Endometrial microvascular endothelial cells (primary cell): ENCODE results near the gene SLC12A3. TPM values are rescaled to one million over a fixed set of nuclear protein-coding genes. Genes with fewer than 3 reads are reported as not detected.

Experiments
- in situ Hi-C: cut with HindIII; loops from 2 replicates; pipeline ENCODE4 v1.10.0; 2017; ENCODE audit warnings: low sequenced_read_pairs, low pct_unique_long_range_greater_than_20kb; ENCODE audit errors: inconsistent ontology term
- total RNA-seq: library from RNA; depleted of rRNA; stranded (reverse); fragments of >200 nt; gene quantifications from one replicate; pipeline ENCODE4 v1.2.3, GENCODE V29; 2015; ENCODE audit errors: inconsistent ontology term

SLC12A3 gene, protein sequence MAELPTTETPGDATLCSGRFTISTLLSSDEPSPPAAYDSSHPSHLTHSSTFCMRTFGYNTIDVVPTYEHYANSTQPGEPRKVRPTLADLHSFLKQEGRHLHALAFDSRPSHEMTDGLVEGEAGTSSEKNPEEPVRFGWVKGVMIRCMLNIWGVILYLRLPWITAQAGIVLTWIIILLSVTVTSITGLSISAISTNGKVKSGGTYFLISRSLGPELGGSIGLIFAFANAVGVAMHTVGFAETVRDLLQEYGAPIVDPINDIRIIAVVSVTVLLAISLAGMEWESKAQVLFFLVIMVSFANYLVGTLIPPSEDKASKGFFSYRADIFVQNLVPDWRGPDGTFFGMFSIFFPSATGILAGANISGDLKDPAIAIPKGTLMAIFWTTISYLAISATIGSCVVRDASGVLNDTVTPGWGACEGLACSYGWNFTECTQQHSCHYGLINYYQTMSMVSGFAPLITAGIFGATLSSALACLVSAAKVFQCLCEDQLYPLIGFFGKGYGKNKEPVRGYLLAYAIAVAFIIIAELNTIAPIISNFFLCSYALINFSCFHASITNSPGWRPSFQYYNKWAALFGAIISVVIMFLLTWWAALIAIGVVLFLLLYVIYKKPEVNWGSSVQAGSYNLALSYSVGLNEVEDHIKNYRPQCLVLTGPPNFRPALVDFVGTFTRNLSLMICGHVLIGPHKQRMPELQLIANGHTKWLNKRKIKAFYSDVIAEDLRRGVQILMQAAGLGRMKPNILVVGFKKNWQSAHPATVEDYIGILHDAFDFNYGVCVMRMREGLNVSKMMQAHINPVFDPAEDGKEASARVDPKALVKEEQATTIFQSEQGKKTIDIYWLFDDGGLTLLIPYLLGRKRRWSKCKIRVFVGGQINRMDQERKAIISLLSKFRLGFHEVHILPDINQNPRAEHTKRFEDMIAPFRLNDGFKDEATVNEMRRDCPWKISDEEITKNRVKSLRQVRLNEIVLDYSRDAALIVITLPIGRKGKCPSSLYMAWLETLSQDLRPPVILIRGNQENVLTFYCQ
- total RNA-seq, result not detected

DNA sequence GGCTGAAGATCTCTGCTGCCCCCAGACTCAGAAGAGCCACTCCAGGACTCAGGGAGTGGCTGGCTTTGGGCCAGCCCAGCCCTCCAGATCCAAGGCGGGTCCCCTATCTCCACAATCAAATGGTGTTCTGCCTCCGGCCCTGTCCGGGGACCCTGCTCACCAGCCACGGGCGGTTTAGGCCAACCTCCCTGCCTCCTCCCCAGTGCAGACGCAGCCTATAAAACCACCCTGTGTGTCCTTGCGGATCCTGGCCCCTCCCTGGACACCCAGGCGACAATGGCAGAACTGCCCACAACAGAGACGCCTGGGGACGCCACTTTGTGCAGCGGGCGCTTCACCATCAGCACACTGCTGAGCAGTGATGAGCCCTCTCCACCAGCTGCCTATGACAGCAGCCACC, at the start of gene SLC12A3:
TSS of gene SLC12A3 (plus strand) at position 248 of the 400 bp plus-strand sequence. CDS start at position 277, 29 bp downstream.
- in situ Hi-C loops, result no loop called here

DNA sequence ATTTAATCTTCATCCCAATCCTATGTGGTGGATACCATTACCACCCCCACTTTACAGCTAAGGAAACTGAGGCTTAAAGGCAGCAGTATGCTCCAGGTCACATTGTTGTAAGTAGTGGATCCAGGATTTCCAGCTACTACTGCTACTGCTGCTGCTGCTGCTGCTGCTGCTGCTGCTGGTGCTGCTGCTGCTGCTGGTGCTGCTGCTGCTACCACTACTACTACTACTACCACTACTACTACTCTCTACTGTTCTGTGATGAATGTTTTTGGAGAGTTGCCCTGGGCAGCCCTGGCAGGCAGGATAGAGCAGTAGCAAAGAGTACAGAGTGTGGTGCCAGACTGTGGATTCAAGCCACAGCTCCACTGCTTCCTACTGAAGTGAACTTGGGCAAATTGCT, 49.3 kb upstream of the SLC12A3 start:
- in situ Hi-C loops, result no loop called here

DNA sequence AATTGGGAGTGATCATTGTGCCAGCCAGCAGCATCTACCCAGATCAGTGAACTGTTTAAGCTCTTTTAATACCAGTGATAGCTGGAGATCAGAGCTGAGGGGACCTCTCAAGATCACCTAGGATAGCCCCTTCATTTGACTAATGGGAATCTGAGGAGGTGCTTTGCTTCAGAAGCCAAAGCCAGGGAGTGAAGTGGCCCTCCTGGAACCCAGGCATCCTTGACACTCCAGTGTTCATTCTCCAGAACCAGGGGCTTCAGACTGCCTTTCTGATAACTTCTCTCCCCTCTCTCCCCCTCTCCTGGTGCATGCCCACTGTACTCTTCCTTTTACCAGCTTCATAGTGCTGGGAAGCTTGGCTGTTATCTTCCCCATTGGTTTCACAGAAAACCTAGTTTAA, 48.0 kb upstream of the SLC12A3 start:
- in situ Hi-C loops, result no loop called here

DNA sequence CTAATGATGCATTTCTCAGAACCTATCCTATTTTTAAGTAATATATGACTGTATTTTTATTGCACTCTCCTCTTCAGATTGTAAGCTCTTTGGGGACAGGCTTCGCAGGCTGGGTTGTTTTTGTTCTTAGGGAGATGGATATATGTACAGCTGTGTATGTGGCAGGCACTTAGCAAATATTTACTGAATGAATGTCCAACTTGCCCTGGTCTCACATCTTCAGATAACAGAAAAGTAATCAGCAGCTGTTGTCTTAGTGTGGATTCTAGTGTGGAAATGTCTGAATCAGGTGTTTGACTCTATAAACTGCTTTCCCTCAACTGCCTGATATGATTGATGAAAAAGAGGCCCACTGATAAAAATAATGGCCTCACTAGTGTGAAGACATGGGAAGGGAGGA, 47.1 kb upstream of the SLC12A3 start:
- in situ Hi-C loops, result no loop called here

DNA sequence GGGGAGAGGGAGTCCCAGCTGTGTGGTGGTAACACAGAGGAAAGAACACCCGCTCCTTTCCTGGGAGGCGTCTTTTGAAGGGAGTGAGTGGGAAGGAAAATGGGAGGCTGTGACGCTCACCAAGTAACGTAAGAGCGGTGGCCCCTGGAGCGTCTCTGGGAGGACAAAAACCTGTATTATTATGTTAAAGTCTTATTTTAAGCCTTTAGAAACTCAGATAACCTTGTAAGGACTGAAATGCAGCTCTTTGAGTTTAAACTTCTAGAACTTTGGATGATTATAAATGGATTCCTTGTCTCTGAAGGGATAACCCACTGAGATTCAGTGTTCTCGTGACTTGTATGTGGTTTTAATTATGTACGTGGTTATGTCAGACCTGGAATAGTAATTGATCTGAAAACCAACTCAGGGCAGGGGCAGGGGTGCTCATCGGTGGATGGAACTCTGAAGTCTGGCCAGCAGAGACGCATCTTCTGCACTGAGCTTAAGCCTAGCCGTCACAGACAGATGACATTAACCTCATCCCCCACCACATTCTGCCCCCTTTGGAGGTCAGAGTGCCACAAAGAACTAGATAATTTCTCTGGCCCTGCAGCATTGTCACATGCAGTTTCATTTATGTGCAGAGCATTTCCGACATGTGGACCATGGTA, 41.8 kb upstream of the SLC12A3 start:
- in situ Hi-C loops, result no loop called here

DNA sequence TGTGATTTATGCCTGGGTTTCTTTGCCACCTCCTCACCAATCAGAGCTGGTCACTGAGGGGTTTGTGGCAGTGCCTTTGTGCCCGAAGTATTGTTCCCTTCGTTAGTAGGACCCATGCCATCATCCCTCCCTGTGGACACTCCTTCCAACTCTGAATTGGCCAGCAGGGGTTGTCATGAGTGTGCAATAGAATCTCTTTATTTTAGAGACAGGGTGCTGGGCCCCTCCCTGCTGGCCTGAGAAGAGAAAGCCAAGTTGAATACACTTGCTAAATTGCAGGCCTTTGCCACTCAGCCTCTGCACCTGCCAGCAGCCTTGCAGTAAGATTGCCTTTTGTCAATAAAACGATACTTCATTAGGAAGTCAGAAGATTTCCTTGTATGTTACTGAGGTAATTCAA, 40.7 kb upstream of the SLC12A3 start:
- in situ Hi-C loops, result no loop called here

DNA sequence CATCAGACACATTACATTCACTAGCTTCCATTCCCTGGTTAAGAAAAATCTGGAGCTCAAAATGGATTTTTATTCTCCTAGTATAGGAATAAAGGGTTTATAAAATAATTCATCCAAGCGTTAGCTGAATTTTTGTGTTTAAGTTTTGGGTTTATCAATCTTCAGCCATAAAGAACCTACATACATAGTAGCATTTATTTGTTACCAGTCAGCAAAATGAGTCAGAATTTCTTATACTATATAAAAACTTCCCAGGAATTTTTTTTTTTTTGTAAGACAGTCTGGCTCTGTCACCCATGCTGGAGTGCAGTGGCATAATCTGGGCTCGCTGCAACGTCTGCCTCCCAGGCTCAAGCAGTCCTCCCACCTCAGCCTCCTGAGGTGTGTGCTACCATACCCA, 40.2 kb upstream of the SLC12A3 start:
- in situ Hi-C loops, result no loop called here

DNA sequence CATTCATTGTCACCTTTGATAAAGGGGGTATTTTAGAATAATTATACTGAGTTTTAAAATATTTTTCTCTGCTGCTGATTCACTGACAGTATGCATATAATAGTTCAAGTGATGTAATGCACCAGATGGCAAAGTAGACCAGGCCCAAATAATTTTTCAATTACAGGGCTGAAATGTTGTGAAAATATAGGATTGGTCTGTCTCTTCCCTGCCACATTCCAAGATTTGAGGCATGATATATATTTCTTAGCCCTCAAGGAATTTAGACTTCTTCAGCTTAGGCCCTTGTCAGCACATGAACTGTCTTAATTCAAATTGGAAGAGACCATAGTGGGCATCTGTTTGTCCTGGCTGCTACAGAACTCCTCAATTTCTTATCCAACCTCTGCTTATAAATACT, 39.2 kb upstream of the SLC12A3 start:
- in situ Hi-C loops, result no loop called here

DNA sequence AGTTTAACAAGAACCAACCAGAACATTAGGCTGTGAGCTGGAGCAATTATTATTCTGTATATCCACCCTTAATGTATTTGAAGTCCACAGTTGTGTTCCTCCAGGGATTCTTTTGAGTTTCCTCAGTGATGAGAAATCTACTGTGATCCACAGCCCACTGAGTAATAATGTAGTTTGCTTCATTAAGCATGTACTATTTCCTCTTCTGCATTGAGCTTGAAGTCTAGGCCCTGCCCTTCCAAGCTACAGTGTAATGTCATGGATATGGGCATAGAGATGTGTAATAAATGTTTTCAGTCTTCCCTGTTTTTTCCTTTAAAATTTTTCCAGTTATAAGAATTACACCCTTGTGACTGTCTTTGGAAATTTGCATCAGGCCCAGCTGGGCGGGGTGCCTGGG, 36.4 kb upstream of the SLC12A3 start:
- in situ Hi-C loops, result no loop called here

DNA sequence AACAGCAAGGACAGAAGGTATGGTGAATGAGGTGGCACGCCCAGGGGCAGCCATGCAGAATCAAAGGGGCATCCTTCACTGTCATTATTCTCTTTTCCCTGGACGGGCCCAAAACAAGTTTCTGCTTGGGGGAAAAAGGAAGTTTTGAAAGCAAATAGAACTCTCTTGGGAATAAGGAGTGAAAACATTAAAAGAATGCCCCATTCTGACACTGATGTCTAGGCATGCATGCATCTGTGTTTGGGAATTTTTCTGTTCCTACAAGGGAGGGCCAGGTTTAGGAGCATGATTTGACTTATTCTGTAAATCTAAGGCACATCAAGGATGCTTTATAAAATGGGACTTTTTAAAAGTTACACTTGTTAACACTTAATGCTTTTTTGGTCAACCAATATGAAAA, 34.3 kb upstream of the SLC12A3 start:
- in situ Hi-C loops, result no loop called here

DNA sequence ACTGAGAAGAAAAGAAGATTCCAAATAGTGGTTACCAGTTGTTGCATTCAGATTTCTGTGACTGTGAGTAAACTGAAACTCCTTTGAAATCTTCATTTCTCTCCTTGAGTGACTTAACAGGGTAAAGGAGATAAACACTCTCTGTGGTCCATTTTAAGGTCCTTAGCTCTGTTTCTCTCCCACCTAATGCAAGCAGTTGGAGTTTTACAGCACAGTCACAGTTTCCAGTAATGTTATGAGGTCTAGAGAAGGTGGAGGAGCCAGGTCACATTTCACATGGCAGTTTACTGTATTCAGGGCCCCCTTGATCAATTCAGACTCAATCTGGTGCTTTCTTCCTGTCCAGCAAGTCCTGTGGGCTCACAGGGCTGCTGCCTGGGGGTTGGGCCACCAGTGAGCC, 32.2 kb upstream of the SLC12A3 start:
- in situ Hi-C loops, result no loop called here

DNA sequence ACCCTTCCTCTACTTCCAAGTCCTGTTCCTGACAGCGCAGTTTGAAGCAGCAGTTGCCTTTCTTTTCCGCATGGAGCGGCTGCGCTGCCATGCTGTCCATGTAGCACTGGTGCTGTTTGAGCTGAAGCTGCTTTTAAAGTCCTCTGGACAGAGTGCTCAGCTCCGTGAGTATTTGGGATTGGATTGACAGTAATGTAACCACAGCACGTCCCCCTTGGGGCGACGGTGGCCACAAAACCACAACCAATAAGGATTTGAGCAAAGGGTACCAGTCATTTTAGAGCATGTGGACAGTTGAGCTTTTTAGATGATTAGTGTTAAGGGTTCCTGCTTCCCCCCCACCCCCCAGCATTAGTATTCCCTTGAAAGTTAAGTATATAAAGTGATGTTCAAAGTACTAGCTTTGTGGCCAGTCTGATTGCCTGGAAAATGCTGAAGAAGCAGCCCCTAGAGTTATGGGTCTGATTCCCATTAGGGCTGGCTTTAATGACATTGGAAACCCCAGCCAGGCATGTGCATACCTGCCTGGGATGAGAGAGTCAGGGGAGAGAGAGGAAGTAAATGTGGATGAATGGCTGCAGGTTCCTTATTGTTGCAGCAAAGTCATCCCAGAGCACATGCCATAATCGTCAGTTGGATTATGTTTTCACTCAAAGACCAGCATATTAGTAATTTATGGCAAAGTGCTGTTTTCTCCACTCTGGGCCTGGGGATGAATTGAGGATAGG, 31.6 kb upstream of the SLC12A3 start:
- in situ Hi-C loops, result no loop called here

DNA sequence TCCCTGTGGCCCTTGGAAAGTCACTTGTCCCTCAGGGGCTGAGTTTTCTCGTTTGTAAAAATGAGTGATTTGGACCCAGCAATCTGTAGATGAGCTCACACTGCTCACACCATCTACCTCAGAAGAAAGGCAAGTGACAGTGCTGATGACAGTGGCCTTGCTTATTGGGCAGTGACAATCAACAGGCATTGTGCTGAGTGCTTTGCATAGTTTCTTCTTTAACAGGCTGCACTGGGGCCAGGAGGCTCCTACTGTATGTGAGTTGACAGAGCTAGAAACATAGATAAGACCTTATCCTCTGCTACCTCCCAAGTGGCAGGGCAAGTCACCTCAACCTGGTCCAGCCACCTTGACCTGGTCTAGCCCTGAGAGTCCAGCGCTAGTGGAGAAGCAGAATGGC, 29.7 kb upstream of the SLC12A3 start:
- in situ Hi-C loops, result no loop called here

DNA sequence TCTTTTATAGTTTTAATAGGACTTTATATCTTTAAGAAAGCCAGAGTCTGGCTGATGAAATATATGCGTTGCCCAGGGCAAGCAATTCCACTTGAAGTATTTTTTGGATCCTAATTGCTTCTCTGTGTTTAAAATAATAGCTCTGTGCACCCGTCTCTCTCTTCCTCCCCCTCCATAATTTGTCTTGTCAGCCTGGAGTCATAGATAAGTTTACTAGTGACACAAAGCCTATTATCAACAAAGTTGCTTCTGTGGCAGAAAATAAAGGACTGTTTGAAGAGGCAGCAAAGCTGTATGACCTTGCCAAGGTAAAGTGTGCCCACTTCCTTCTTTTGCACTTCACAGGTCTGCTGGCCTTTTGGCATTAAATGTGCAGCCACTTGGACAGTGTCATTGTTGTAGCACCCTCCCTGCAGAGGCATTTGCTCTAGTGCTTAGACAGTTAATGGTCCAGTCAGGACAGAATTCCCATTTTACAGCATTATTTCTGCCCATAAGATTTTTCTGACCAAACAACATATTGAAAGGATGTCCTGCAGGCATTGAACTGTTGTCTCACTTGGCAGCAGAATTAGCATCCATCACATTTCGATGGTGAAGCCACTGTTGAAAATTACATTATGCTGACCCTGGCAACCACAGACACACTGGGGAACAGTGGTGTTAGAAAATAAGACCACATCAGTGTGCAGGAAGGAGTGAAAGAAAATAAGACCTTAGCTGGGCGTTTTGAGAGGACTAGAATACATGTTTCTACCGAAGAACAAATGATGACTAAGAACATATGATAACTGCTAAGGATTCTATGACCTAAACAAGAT, 28.4 kb upstream of the SLC12A3 start:
- in situ Hi-C loops, result no loop called here

DNA sequence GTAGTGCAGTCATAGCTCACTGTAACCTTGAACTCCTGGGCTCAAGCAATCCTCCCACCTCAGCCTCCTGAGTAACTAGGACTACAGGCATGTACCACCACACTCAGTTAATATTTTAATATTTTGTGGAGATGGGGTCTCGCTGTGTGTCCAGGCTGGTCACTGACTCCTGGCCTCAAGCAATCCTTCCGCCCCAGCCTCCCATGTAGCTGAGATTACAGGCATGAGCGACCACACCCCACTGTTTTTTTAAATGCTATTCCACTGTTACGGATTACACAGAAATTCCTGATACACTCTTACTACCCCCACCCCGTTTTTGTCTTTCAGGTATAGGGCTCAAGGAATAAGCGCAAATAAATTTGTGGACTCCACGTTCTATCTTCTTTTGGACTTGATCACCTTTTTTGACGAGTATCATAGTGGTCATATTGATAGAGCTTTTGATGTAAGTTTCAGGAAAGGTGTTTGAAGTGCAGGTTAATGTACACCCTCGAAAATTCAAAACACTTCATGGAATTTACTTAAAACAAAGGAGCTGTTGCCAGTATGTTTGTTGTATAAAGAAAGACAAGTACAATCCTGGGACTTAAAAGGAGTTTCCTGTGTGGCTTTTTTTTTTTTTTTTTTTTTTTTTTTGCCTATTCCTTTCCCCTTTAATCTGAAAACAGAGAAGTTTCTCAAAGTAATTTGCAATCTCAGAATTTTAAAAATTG, 26.2 kb upstream of the SLC12A3 start:
- in situ Hi-C loops, result no loop called here

DNA sequence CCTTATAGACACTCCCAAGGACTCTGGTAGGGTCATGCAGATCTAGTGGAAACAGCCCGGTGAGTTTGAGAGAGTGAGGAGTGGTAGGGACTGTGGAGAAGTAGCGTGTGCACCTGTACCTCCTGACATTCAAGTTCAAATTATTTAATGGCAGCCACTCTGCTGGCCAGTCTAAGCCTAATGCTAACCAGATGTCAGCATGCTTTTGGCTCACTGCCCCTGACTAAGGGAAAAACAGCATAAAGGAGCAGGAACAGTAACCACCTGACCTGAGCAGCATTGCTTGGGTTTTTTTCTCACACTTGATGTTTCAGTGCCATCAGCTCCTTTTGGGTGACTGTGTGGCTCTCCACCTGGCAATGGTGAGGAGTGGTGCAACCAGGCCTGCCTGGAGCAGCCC, 23.8 kb upstream of the SLC12A3 start:
- in situ Hi-C loops, result no loop called here

DNA sequence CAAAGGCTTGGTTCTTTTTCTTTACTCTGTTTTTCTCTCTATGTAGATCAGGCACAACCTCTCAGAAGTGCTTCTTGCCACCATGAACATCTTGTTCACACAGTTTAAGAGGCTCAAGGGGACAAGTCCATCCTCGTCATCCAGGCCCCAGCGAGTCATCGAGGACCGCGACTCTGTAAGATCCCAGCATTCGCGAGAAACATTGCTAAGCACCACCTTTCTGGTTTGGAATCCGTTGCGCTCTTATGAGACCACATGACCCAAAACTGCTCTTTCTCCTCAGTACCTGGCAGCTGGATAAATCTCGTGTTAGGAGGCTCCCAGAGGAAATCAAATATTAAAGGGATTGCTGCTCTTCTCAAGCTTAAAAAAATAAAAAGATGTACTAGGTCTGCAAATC, 23.3 kb upstream of the SLC12A3 start:
- in situ Hi-C loops, result no loop called here
